Endothelial cell of umbilical vein (primary cell): ENCODE data around the gene SIM1. TPM values are rescaled to one million over a fixed set of nuclear protein-coding genes. Genes with fewer than 3 reads are reported as not detected.

Experiments used
- BruUV-seq: library from RNA; stranded (reverse); fragments of 400-500 nt; replicated peaks from 2 replicates; lab custom pipeline; 2021; lab: Mats Ljungman, UMichigan
- CTCF ChIA-PET: fragments of 300-600, 350-600 bp; sonication (Branson Sonifier 250); formaldehyde crosslinking; loops from one replicate; lab custom pipeline; 2021; ENCODE audit warnings: antibody characterized with exemption, inconsistent platforms; lab: Charles Lee
- POLR2A ChIA-PET: fragments of 300-600, 350-600 bp; sonication (Branson Sonifier 250); formaldehyde crosslinking; loops from one replicate; lab custom pipeline; 2021; ENCODE audit warnings: antibody characterized with exemption, inconsistent platforms; lab: Charles Lee
- DNase-seq: peaks from one replicate; pipeline ENCODE4 v3.0.0-alpha.2; 2011; ENCODE audit warnings: low read depth, low spot score
- FAIRE-seq: peaks from 2 replicates; lab custom pipeline; 2011; peaks lifted over from hg19 to GRCh38; lab: Jason Lieb, UNC
- H2AFZ ChIP-seq: 2 replicates; pipeline ENCODE4 v1.6.0; 2012; ENCODE audit warnings: low read depth, low read length, control low read depth, inconsistent platforms
- H3K27ac ChIP-seq: 2 replicates; pipeline ENCODE4 v1.5.1; 2011; ENCODE audit warnings: low read depth, mild to moderate bottlenecking, control low read depth, low read length, moderate library complexity; ENCODE audit not compliant: insufficient read depth
- H3K27me3 ChIP-seq, 2 experiments: 2 replicates each; pipeline versions ENCODE4 v1.6.0 to v1.6.1; 2011; ENCODE audit warnings: low read length in 2 of 2, mixed read lengths in 1 of 2; ENCODE audit not compliant: control insufficient read depth in 2 of 2, insufficient read depth in 2 of 2
- H3K36me3 ChIP-seq, 2 experiments: 2 replicates in 1 of 2; 3 replicates in 1 of 2; pipeline ENCODE4 v1.5.1; 2011; ENCODE audit warnings: low read length in 2 of 2, mild to moderate bottlenecking in 1 of 2, moderate library complexity in 1 of 2; ENCODE audit not compliant: control insufficient read depth in 2 of 2, insufficient read depth in 2 of 2; ENCODE audit errors: extremely low read depth in 1 of 2
- H3K4me1 ChIP-seq: 3 replicates; pipeline ENCODE4 v1.5.1; 2011; ENCODE audit warnings: mild to moderate bottlenecking, low read length; ENCODE audit not compliant: control insufficient read depth, insufficient read depth; ENCODE audit errors: extremely low read depth
- H3K4me2 ChIP-seq: 2 replicates; pipeline ENCODE4 v1.6.1; 2011; ENCODE audit warnings: low read length, control low read depth, mixed read lengths; ENCODE audit not compliant: insufficient read depth
- H3K4me3 ChIP-seq, 3 experiments: fragments of 200-600 bp in 1 of 3; sonication (generic), shearing (Covaris generic) in 1 of 3; replicated peaks in 1 of 3; 2 replicates each; pipeline ENCODE4 v1.5.1; 2011 to 2016; ENCODE audit warnings: control low read depth in 3 of 3, low read length in 3 of 3, mild to moderate bottlenecking in 2 of 3, inconsistent platforms in 1 of 3, low read depth in 1 of 3, moderate library complexity in 1 of 3; ENCODE audit not compliant: insufficient read depth in 1 of 3
- H3K79me2 ChIP-seq: 2 replicates; pipeline ENCODE4 v1.6.0; 2012; ENCODE audit warnings: low read length, inconsistent platforms; ENCODE audit not compliant: control insufficient read depth, insufficient read depth
- H3K9ac ChIP-seq: replicated peaks from 2 replicates; pipeline ENCODE3; 2011; ENCODE audit warnings: low read length, control low read depth; ENCODE audit not compliant: insufficient read depth; ENCODE audit errors: extremely low read depth
- H3K9me1 ChIP-seq: replicated peaks from 3 replicates; pipeline ENCODE4 v1.6.0; 2011; ENCODE audit warnings: mild to moderate bottlenecking, low read length; ENCODE audit not compliant: control insufficient read depth, insufficient read depth; ENCODE audit errors: extremely low read depth
- H3K9me3 ChIP-seq: replicated peaks from 2 replicates; pipeline ENCODE4 v1.5.1; 2012; ENCODE audit warnings: low read length, inconsistent platforms; ENCODE audit not compliant: control insufficient read depth, insufficient read depth
- H4K20me1 ChIP-seq: replicated peaks from 2 replicates; pipeline ENCODE3; 2011; ENCODE audit warnings: mild to moderate bottlenecking, low read length; ENCODE audit not compliant: control insufficient read depth, insufficient read depth; ENCODE audit errors: extremely low read depth
- EZH2 ChIP-seq: IDR thresholded peaks from 2 replicates; pipeline ENCODE4 v1.6.1; 2012; ENCODE audit warnings: borderline replicate concordance, low read depth, mild to moderate bottlenecking, moderate library complexity, low read length, inconsistent platforms; ENCODE audit not compliant: severe bottlenecking
- FOS ChIP-seq: IDR thresholded peaks from 2 replicates; pipeline ENCODE4 v1.6.1; 2011; ENCODE audit warnings: mild to moderate bottlenecking, low read length, moderate library complexity, borderline replicate concordance; ENCODE audit not compliant: insufficient read depth
- GATA2 ChIP-seq: IDR thresholded peaks from 2 replicates; pipeline ENCODE4 v1.7.0; 2011; ENCODE audit warnings: low read depth, mild to moderate bottlenecking, moderate library complexity, mixed read lengths, low read length; ENCODE audit not compliant: insufficient read length, insufficient read depth
- JUN ChIP-seq: IDR thresholded peaks from 2 replicates; pipeline ENCODE4 v1.6.1; 2011; ENCODE audit warnings: borderline replicate concordance, low read depth; ENCODE audit not compliant: insufficient read length, insufficient read depth
- MAX ChIP-seq: IDR thresholded peaks from 2 replicates; pipeline ENCODE4 v1.6.1; 2011; ENCODE audit not compliant: insufficient read depth, insufficient read length
- MYC ChIP-seq: IDR thresholded peaks from one replicate; pipeline ENCODE4 v1.6.1; 2011; ENCODE audit warnings: mild to moderate bottlenecking, low read depth, low read length
- dilution Hi-C: fragments of 300-500 bp; cut with MboI; formaldehyde crosslinking; loops from one replicate; pipeline ENCODE4 v1.15.0; 2019; ENCODE audit warnings: low sequenced_read_pairs; ENCODE audit not compliant: extremely low pct_ligation_motif_present
- intact Hi-C: fragments of 100-400 bp; cut with micrococcal nuclease; formaldehyde crosslinking; loops from one replicate; pipeline ENCODE4 v1.10.0; 2022
- polyA plus RNA-seq, 4 experiments: library from polyadenylated mRNA; depleted of rRNA in 3 of 4; stranded (reverse) in 3 of 4; unstranded in 1 of 4; fragments of >200 nt; gene quantifications; 2 replicates each; pipeline versions ENCODE4 v1.2.1 to v1.2.3, GENCODE V29; 2011 to 2012; ENCODE audit warnings: missing spikeins in 1 of 4
- total RNA-seq: library from RNA; stranded (reverse); gene quantifications from 2 replicates; pipeline ENCODE4 v1.2.3, GENCODE V29; 2021
- TF ChIP-seq, protein P1 (sequence below), 2 donors: IDR thresholded peaks; 1 replicate in 1 of 2; 2 replicates in 1 of 2; pipeline ENCODE4 v1.5.1; 2011; ENCODE audit warnings: low read length in 2 of 2, mild to moderate bottlenecking in 2 of 2, moderate library complexity in 2 of 2, control low read depth in 1 of 2, inconsistent platforms in 1 of 2, low read depth in 1 of 2; ENCODE audit not compliant: insufficient read depth in 1 of 2; ENCODE audit errors: extremely low read depth in 1 of 2

The SIM1 gene
- total and polyA plus RNA-seq, 2 donors (not counting 3 experiments of a cell fraction or from before 2014, with no cell fraction given): 0.14 to 0.29 TPM

DNA sequence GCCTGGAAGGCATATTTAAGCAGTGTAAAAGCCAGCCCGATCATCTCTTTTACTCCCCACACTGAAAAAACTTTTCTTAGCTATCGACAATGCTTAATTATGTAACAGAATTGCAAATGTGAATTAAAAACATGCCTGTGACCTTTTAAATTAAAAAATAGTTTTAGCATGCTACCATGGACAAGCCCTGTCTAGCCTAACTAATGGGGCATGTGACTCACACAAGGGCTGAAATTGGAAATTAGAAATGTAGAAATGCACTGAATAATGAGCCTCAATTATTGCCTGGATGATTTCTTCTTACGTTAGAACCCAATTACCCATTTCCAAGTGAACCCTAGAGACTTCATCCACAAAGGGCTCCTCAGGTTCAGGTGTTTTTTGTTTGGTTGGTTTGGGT lies 82.7 kb downstream of the SIM1 start:
- peak; percentile 73 for FAIRE-seq
- no peak for TF ChIP-seq MAX
- TF ChIP-seq MYC: no peak
- no peak for TF ChIP-seq FOS
- no peak for TF ChIP-seq JUN
- no peak for TF ChIP-seq EZH2
- TF ChIP-seq, protein P1, sequence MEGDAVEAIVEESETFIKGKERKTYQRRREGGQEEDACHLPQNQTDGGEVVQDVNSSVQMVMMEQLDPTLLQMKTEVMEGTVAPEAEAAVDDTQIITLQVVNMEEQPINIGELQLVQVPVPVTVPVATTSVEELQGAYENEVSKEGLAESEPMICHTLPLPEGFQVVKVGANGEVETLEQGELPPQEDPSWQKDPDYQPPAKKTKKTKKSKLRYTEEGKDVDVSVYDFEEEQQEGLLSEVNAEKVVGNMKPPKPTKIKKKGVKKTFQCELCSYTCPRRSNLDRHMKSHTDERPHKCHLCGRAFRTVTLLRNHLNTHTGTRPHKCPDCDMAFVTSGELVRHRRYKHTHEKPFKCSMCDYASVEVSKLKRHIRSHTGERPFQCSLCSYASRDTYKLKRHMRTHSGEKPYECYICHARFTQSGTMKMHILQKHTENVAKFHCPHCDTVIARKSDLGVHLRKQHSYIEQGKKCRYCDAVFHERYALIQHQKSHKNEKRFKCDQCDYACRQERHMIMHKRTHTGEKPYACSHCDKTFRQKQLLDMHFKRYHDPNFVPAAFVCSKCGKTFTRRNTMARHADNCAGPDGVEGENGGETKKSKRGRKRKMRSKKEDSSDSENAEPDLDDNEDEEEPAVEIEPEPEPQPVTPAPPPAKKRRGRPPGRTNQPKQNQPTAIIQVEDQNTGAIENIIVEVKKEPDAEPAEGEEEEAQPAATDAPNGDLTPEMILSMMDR (IDR thresholded peaks at IDR 0.05; ENCODE audit: extremely low read depth in 1 of 2, insufficient read depth in 1 of 2, low read depth in 1 of 2, low read length in 2 of 2): no peak
- TF ChIP-seq GATA2: no peak
- Histone ChIP-seq H3K9ac (no peak overlapping the region), H3K9me1 (no peaks in the 10 kb centered on the region), H4K20me1 (no peaks in the 10 kb centered on the region), H3K27ac (no peak overlapping the region), H3K27me3 (no peaks in the 10 kb centered on the region), H3K79me2 (no peaks in the 10 kb centered on the region), H3K4me3 (no peak overlapping the region), H3K4me2 (no peak overlapping the region), H2AFZ (no peak overlapping the region), H3K36me3 (no peaks in the 10 kb centered on the region), H3K9me3 (no peaks in the 10 kb centered on the region), H3K4me1 (peaks cover 12% of the 10 kb centered on the region)
- ChIA-PET CTCF (no interaction called here), POLR2A (no interaction called here)
- intact Hi-C loops (loop anchor here (2.0 kb wide), 1 partner anchor 35 kb away; no protein-coding TSS in a partner anchor), dilution Hi-C loops (no loop called here)
- peak; percentile 2 for DNase-seq
- BruUV-seq: no TSS peak
